ENCODE data around the gene MORF4L2. TPM values are rescaled to one million over a fixed set of nuclear protein-coding genes. Genes with fewer than 3 reads are reported as not detected.

The MORF4L2 gene
- total and polyA plus RNA-seq, 2 of the 8 experiments (the other 6 are each of a cell fraction or from before 2014, with no cell fraction given): 235 to 373 TPM

GRCh38 chrX:103658681-103659433 lies 27.6 kb downstream of the MORF4L2 start:
- Histone ChIP-seq H3K9ac (replicated peaks in 1 of 4; ENCODE audit: extremely low read depth in 1 of 4, low read depth in 3 of 4, low read length in 3 of 4) (no peak overlapping the region), H3K4me3 (ENCODE audit: extremely low read depth in 1 of 4, insufficient read depth in 2 of 4, low read depth in 3 of 4, low read length in 4 of 4) (no peak overlapping the region), H3K9me3 (ENCODE audit: insufficient read depth in 2 of 2, low read depth in 1 of 2, low read length in 1 of 2) (no peaks in the 10 kb centered on the region), H3K4me2 (ENCODE audit: insufficient read depth in 1 of 2, low read depth in 2 of 2, low read length in 2 of 2) (no peak overlapping the region), H3K14ac (ENCODE audit: insufficient read length) (no peak overlapping the region), H4K5ac (ENCODE audit: insufficient read length, low read depth, low read length) (no peak overlapping the region), H3K79me1 (ENCODE audit: low read depth, low read length) (no peaks in the 10 kb centered on the region), H3K36me3 (ENCODE audit: control insufficient read depth in 2 of 4, insufficient read depth in 4 of 4, low read length in 3 of 4) (no peaks in the 10 kb centered on the region), H3K4me1 (replicated peaks in 1 of 4; ENCODE audit: control insufficient read depth in 3 of 4, insufficient read depth in 4 of 4, low read length in 3 of 4) (no peaks in the 10 kb centered on the region), H2BK5ac (ENCODE audit: low read depth, low read length) (no peak overlapping the region), H2BK15ac (ENCODE audit: low read length) (no peak overlapping the region), H3K27me3 (replicated peaks in 1 of 4; ENCODE audit: control insufficient read depth in 3 of 4, extremely low read depth in 1 of 4, insufficient read depth in 3 of 4, low read length in 3 of 4) (no peaks in the 10 kb centered on the region), H4K91ac (replicated peaks; ENCODE audit: insufficient read length, low read length) (no peak overlapping the region), H2AK5ac (ENCODE audit: low read depth, low read length) (no peak overlapping the region), H2BK12ac (ENCODE audit: low read depth, low read length) (no peak overlapping the region), H2BK20ac (ENCODE audit: low read length) (no peak overlapping the region), H3K23ac (ENCODE audit: insufficient read length) (no peak overlapping the region), H3K4ac (replicated peaks; ENCODE audit: insufficient read length, low read depth, low read length) (no peak overlapping the region), H4K8ac (ENCODE audit: extremely low read depth, insufficient read depth, low read length) (no peak overlapping the region), H3K27ac (ENCODE audit: low read depth, low read length) (no peak overlapping the region), H4K20me1 (replicated peaks in 1 of 2; ENCODE audit: control insufficient read depth in 1 of 2, insufficient read depth in 2 of 2, low read length in 2 of 2) (no peaks in the 10 kb centered on the region), H3K79me2 (ENCODE audit: control insufficient read depth in 1 of 2, insufficient read depth in 2 of 2, low read length in 2 of 2) (no peaks in the 10 kb centered on the region), H3K56ac (replicated peaks; ENCODE audit: insufficient read length, low read depth, low read length) (no peak overlapping the region), H2BK120ac (replicated peaks; ENCODE audit: low read depth, low read length) (no peak overlapping the region), H3K23me2 (ENCODE audit: low read depth, low read length) (no peaks in the 10 kb centered on the region), H2AFZ (ENCODE audit: low read length) (no peak overlapping the region), H3K18ac (ENCODE audit: extremely low read depth, low read length) (no peak overlapping the region)
- CTCF ChIA-PET (ENCODE audit: partially characterized antibody): interaction anchor here (1.3 to 1.8 kb wide), 2 partner anchors 9 to 29 kb away, joined by 3 to 5 read pairs; no protein-coding TSS in a partner anchor
- POLR2A ChIA-PET (ENCODE audit: partially characterized antibody): no interaction called here
- TF ChIP-seq RAD21 (IDR thresholded peaks at IDR 0.05 in 1 of 2, conservative IDR thresholded peaks at IDR 0.05 in 1 of 2; ENCODE audit: low read depth in 2 of 2, low read length in 2 of 2): no peak
- TF ChIP-seq SUZ12 (IDR thresholded peaks at IDR 0.05; ENCODE audit: low read length): no peak
- no peak for TF ChIP-seq CBX5 (IDR thresholded peaks at IDR 0.05; ENCODE audit: low read depth, low read length)
- no peak for TF ChIP-seq ASH2L (IDR thresholded peaks at IDR 0.05; ENCODE audit: low read length)
- no peak for TF ChIP-seq RNF2 (IDR thresholded peaks at IDR 0.05; ENCODE audit: borderline replicate concordance, low read depth, low read length, missing control alignments, poor library complexity, severe bottlenecking)
- no peak for TF ChIP-seq RXRA (IDR thresholded peaks at IDR 0.05; ENCODE audit: insufficient read depth, low read depth, low read length)
- no peak for TF ChIP-seq TCF12 (IDR thresholded peaks at IDR 0.05; ENCODE audit: low read depth, low read length)
- TF ChIP-seq USF2 (IDR thresholded peaks at IDR 0.05; ENCODE audit: low read length): no peak
- TF ChIP-seq CREB1 (IDR thresholded peaks at IDR 0.05): no peak
- TF ChIP-seq NRF1 (IDR thresholded peaks at IDR 0.05; ENCODE audit: low read depth, low read length): no peak
- TF ChIP-seq TBP (IDR thresholded peaks at IDR 0.05; ENCODE audit: low read depth, low read length): no peak
- DNase-seq (ENCODE audit: low read depth in 1 of 2, low spot score in 2 of 2) (no peak), FAIRE-seq (no peak)
- WGBS, 2 experiments (ENCODE audit: extremely low coverage in 1 of 2, insufficient coverage in 1 of 2, insufficient read length in 1 of 2, insufficient replicate concordance in 2 of 2, low coverage in 1 of 2, low lambda C conversion rate in 2 of 2, missing lambda C conversion rate in 1 of 2): 80% methylated on average over 5 of the region's 5 CpGs; no CpG with 5 or more reads in 1 of the 2 experiments
